HepG2 (cell line): Measurements from ENCODE around the gene GNPAT. TPM values are rescaled to one million over a fixed set of nuclear protein-coding genes. Genes with fewer than 3 reads are reported as not detected.

Experiments
- ATAC-seq: fragments of 200-7000 bp; cut with Tn5 transposase; 3 replicates; pipeline ENCODE4 v1.9.1; 2020; ENCODE audit warnings: mild to moderate bottlenecking, moderate library complexity
- BruUV-seq: library from RNA; stranded (reverse); fragments of 400-500 nt; replicated peaks from 2 replicates; lab custom pipeline; 2021; lab: Mats Ljungman, UMichigan
- CTCF ChIA-PET: fragments of 300-600 bp; formaldehyde crosslinking; extraction: SDS; loops from one replicate; lab custom pipeline; 2021; ENCODE audit warnings: low total read pairs, inconsistent platforms, low intra/inter-chr PET ratio; lab: Yijun Ruan, JAX
- POLR2A ChIA-PET: fragments of 350-600 bp; sonication (Branson Sonifier 250); formaldehyde crosslinking; loops from one replicate; lab custom pipeline; 2020; ENCODE audit warnings: antibody characterized with exemption, inconsistent platforms; lab: Yijun Ruan, JAX
- DNase-seq: peaks from one replicate; pipeline ENCODE4 v3.0.0-alpha.2; 2015; ENCODE audit warnings: low spot score
- FAIRE-seq: peaks from 3 replicates; lab custom pipeline; 2011; peaks lifted over from hg19 to GRCh38; lab: Jason Lieb, UNC
- H2AFZ ChIP-seq: one replicate; pipeline ENCODE4 v1.6.1; 2011; ENCODE audit warnings: low read length, inconsistent platforms
- H3K27ac ChIP-seq: fragments of 300-600 bp; 3 replicates; pipeline ENCODE4 v1.8.0; 2011; ENCODE audit warnings: mixed run types, mild to moderate bottlenecking, mixed read lengths, low read length, inconsistent platforms; ENCODE audit not compliant: insufficient read depth; ENCODE audit errors: extremely low read length
- H3K27me3 ChIP-seq, 2 experiments: fragments of 200-600 bp in 1 of 2; 2 replicates in 1 of 2; 3 replicates in 1 of 2; pipeline versions ENCODE4 v1.6.0 to v1.8.0; 2011; ENCODE audit warnings: low read length in 2 of 2, mild to moderate bottlenecking in 2 of 2, moderate library complexity in 2 of 2, inconsistent platforms in 1 of 2; ENCODE audit not compliant: insufficient read depth in 2 of 2, control insufficient read depth in 1 of 2
- H3K36me3 ChIP-seq, 2 experiments: fragments of 200-600 bp in 1 of 2; replicated peaks in 1 of 2; 2 replicates in 1 of 2; 3 replicates in 1 of 2; pipeline versions ENCODE4 v1.5.1 to v1.8.0; 2011; ENCODE audit warnings: low read length in 2 of 2, inconsistent platforms in 1 of 2; ENCODE audit not compliant: insufficient read depth in 2 of 2, control insufficient read depth in 1 of 2
- H3K4me1 ChIP-seq: 2 replicates; pipeline ENCODE4 v1.5.1; 2012; ENCODE audit warnings: low read length, inconsistent platforms; ENCODE audit not compliant: insufficient read depth
- H3K4me2 ChIP-seq: 2 replicates; pipeline ENCODE4 v1.6.0; 2011; ENCODE audit warnings: low read depth, low read length, inconsistent platforms
- H3K4me3 ChIP-seq, 3 experiments: fragments of 200-600 bp in 1 of 3; sonication (generic), shearing (Covaris generic) in 1 of 3; replicated peaks in 1 of 3; 2 replicates each; pipeline ENCODE4 v1.5.1; 2011 to 2016; ENCODE audit warnings: low read length in 3 of 3, inconsistent platforms in 2 of 3, low read depth in 2 of 3, mild to moderate bottlenecking in 2 of 3, control low read depth in 1 of 3, mixed read lengths in 1 of 3; ENCODE audit not compliant: insufficient read depth in 1 of 3
- H3K79me2 ChIP-seq: one replicate; pipeline ENCODE4 v1.6.1; 2011; ENCODE audit warnings: low read length, inconsistent platforms; ENCODE audit not compliant: insufficient read depth
- H3K9ac ChIP-seq: 2 replicates; pipeline ENCODE4 v1.6.0; 2011; ENCODE audit warnings: mild to moderate bottlenecking, low read depth, low read length, inconsistent platforms; ENCODE audit not compliant: insufficient read depth
- H3K9me3 ChIP-seq: 2 replicates; pipeline ENCODE4 v1.5.1; 2012; ENCODE audit warnings: mild to moderate bottlenecking, low read length
- H4K20me1 ChIP-seq: 2 replicates; pipeline ENCODE4 v1.6.0; 2011; ENCODE audit warnings: inconsistent platforms, mild to moderate bottlenecking, low read length, moderate library complexity; ENCODE audit not compliant: insufficient read depth
- CTCF ChIP-seq: sonication (generic); formaldehyde crosslinking; IDR thresholded peaks from 2 replicates; pipeline ENCODE4 v1.5.0; 2020; ENCODE audit warnings: mild to moderate bottlenecking, missing genetic modification reagents, moderate library complexity
- FOSL2 ChIP-seq: sonication (generic); formaldehyde crosslinking; IDR thresholded peaks from 2 replicates; pipeline ENCODE4 v1.4.0; 2020; ENCODE audit warnings: missing genetic modification reagents
- ZNF121 ChIP-seq: sonication (generic); formaldehyde crosslinking; IDR thresholded peaks from 2 replicates; pipeline ENCODE4 v1.5.0; 2020; ENCODE audit warnings: mild to moderate bottlenecking, missing genetic modification reagents
- ZNF724P ChIP-seq: sonication (generic); formaldehyde crosslinking; IDR thresholded peaks from 2 replicates; pipeline ENCODE4 v1.8.0; 2022; ENCODE audit warnings: missing genetic modification reagents, borderline replicate concordance
- ZNF770 ChIP-seq: sonication (generic); formaldehyde crosslinking; IDR thresholded peaks from 2 replicates; pipeline ENCODE4 v1.5.0; 2020; ENCODE audit warnings: mild to moderate bottlenecking, missing genetic modification reagents
- WGBS: methylation state at CpG from one replicate; pipeline ENCODE4 v1.1.6; 2017; ENCODE audit warnings: low lambda C conversion rate; 5-methylcytosine and 5-hydroxymethylcytosine counted together
- in situ Hi-C: cut with HindIII; loops from 2 replicates; pipeline ENCODE4 v1.10.0; 2017; ENCODE audit warnings: low pct_unique_long_range_greater_than_20kb; ENCODE audit not compliant: extremely low pct_ligation_motif_present
- intact Hi-C: fragments of 100-400 bp; cut with micrococcal nuclease; formaldehyde crosslinking; loops from one replicate; pipeline ENCODE4 v1.10.0; 2022; ENCODE audit not compliant: unreplicated experiment
- polyA plus RNA-seq, 8 experiments: library from polyadenylated mRNA; depleted of rRNA in 3 of 8; stranded (reverse) in 7 of 8; unstranded in 1 of 8; fragments of >200 nt; fragmentation: Illumina TruSeq in 4 of 8; extraction: Trizol in 4 of 8; gene quantifications; 2 replicates each; pipeline versions ENCODE4 v1.2.1 to v1.2.3, GENCODE V29; 2011 to 2016; ENCODE audit warnings: low read depth in 4 of 8, missing spikeins in 1 of 8, mixed read lengths in 1 of 8; ENCODE audit not compliant: insufficient read depth in 1 of 8
- total RNA-seq, 5 experiments: library from RNA; depleted of rRNA; stranded (reverse); fragments of >200 nt; fragmentation: Illumina TruSeq; extraction: Trizol; gene quantifications; 2 replicates each; pipeline ENCODE4 v1.2.3, GENCODE V29; 2016; ENCODE audit warnings: low read depth in 1 of 5

GNPAT gene
- total and polyA plus RNA-seq, 2 of the 13 experiments (the other 11 are each of a cell fraction or from before 2014, with no cell fraction given): 58.3 to 114 TPM

- no peak for DNase-seq
- no peak overlapping the region for H2AFZ ChIP-seq
- BruUV-seq: no TSS peak
- peaks cover 3 to 48% of the 10 kb centered on the region in 2 experiments; a peak in 3 of 5 replicates for H3K27me3 ChIP-seq
- POLR2A ChIA-PET: interaction anchor here (1.8 kb wide), 1 partner anchor 14 kb away, joined by 4 read pairs; no protein-coding TSS in a partner anchor
- WGBS: 65% methylated on average over 3 of the region's 3 CpGs
- intact Hi-C loops (no loop called here), in situ Hi-C loops (no loop called here)
- no peaks in the 10 kb centered on the region for H3K79me2 ChIP-seq
- H3K4me1 ChIP-seq: peaks cover 52% of the 10 kb centered on the region
- H3K27ac ChIP-seq: no peak overlapping the region
- H3K9me3 ChIP-seq: no peaks in the 10 kb centered on the region
- CTCF ChIA-PET: no interaction called here
- no peaks in the 10 kb centered on the region for H4K20me1 ChIP-seq
- 0 out of 2 replicates have a peak, but pooled peaks have one; percentile 31 for TF ChIP-seq FOSL2 (CRISPR knock-in tag)
- peak; percentile 74 for TF ChIP-seq ZNF121 (CRISPR knock-in tag)
- TF ChIP-seq CTCF: no peak
- TF ChIP-seq ZNF724P: no peak
- TF ChIP-seq ZNF770 (CRISPR knock-in tag): peak; percentile 69
- H3K4me2 ChIP-seq: no peak overlapping the region
- ATAC-seq: no peak
- H3K4me3 ChIP-seq: no peak overlapping the region
- H3K9ac ChIP-seq: no peak overlapping the region
- no peaks in the 10 kb centered on the region for H3K36me3 ChIP-seq
- FAIRE-seq: no peak
Measured at GRCh38 chr1:231196307-231196706, 44.7 kb upstream of the GNPAT start.
